Osteocyte (in vitro differentiated cells): ENCODE data around the gene HOXB8. TPM values are rescaled to one million over a fixed set of nuclear protein-coding genes. Genes with fewer than 3 reads are reported as not detected.

Experiments used
- DNase-seq: peaks from one replicate; pipeline ENCODE4 v3.0.0; 2021; ENCODE audit warnings: mixed read lengths; ENCODE audit not compliant: unreplicated experiment; ENCODE audit errors: extremely low spot score
- H3K27ac Mint-ChIP-seq: one replicate; pipeline ENCODE4 v1.8.0; 2021; ENCODE audit warnings: mild to moderate bottlenecking, mixed read lengths; ENCODE audit not compliant: unreplicated experiment
- H3K27me3 Mint-ChIP-seq: one replicate; pipeline ENCODE4 v1.8.0; 2021; ENCODE audit warnings: mixed read lengths; ENCODE audit not compliant: unreplicated experiment
- H3K36me3 Mint-ChIP-seq: one replicate; pipeline ENCODE4 v1.8.0; 2021; ENCODE audit warnings: mixed read lengths; ENCODE audit not compliant: unreplicated experiment
- H3K4me1 Mint-ChIP-seq: one replicate; pipeline ENCODE4 v1.8.0; 2021; ENCODE audit warnings: mixed read lengths; ENCODE audit not compliant: unreplicated experiment
- H3K4me3 Mint-ChIP-seq: one replicate; pipeline ENCODE4 v1.8.0; 2021; ENCODE audit warnings: mild to moderate bottlenecking, moderate library complexity, mixed read lengths; ENCODE audit not compliant: unreplicated experiment
- H3K9me3 Mint-ChIP-seq: one replicate; pipeline ENCODE4 v1.8.0; 2021; ENCODE audit warnings: mixed read lengths; ENCODE audit not compliant: unreplicated experiment
- total RNA-seq: library from RNA; stranded (reverse); gene quantifications from 2 replicates; pipeline ENCODE4 v1.2.1, GENCODE V29; 2021
- TF ChIP-seq, protein P1 (sequence below): fragments of 200-600 bp; sonication (generic); IDR thresholded peaks from 2 replicates; pipeline ENCODE4 v1.5.0; 2021; ENCODE audit warnings: antibody characterized with exemption, mild to moderate bottlenecking, moderate library complexity

HOXB8 gene
- total RNA-seq, 1 donor from 2014 or later = not detected

DNA sequence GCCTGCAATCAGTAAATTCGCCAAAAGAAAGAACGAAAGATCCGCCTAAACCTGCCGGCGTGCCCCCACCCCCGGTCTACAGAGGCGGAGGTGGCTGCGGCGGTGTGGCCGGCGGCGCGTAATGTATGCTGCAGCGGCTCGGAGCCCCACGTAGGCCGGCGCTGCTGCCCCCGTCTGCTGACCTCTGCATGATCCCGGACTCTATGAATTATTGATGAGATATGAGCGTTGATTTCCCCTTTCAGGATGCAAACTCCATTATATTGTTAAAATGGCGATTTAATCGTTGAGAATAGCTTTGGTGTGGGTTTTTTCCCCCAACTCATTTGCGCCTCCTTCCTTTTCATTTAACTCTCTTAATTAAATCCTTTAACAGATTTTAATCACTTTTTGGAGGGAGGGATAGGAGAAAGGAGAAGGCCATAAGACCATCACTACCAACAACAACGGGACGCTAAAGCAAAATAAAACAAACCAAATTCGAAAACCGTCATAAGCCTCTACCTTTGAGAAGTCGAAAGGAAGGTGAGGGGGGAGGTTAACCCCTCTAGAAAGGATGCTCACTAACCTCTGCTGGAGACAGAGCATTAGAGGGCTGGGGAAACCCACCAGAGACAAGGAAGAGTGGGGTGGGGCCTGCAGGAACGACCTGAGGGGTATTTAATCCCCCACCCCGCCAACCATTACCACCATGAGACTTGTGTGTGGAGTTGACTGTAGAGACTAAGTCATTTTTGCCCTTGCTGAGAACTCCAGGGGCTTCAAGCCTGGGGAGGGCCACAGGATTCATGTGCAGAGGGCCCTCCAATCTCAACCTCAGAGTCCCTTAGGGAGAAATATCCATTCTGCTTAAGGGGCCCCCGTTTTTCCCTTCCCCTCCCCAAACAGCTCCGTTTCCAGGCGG is 28.5 kb downstream of the HOXB8 start:
- Mint-ChIP-seq H3K4me3 (no peak overlapping the region), H3K9me3 (no peaks in the 10 kb centered on the region), H3K27me3 (peaks cover 97% of the 10 kb centered on the region), H3K4me1 (peaks cover 18% of the 10 kb centered on the region), H3K36me3 (peaks cover 1% of the 10 kb centered on the region), H3K27ac (no peak overlapping the region)
- no peak for DNase-seq
- TF ChIP-seq, protein P1, sequence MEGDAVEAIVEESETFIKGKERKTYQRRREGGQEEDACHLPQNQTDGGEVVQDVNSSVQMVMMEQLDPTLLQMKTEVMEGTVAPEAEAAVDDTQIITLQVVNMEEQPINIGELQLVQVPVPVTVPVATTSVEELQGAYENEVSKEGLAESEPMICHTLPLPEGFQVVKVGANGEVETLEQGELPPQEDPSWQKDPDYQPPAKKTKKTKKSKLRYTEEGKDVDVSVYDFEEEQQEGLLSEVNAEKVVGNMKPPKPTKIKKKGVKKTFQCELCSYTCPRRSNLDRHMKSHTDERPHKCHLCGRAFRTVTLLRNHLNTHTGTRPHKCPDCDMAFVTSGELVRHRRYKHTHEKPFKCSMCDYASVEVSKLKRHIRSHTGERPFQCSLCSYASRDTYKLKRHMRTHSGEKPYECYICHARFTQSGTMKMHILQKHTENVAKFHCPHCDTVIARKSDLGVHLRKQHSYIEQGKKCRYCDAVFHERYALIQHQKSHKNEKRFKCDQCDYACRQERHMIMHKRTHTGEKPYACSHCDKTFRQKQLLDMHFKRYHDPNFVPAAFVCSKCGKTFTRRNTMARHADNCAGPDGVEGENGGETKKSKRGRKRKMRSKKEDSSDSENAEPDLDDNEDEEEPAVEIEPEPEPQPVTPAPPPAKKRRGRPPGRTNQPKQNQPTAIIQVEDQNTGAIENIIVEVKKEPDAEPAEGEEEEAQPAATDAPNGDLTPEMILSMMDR = no peak

- Mint-ChIP-seq H3K9me3 (no peaks in the 10 kb centered on the region), H3K4me1 (peaks cover 16% of the 10 kb centered on the region), H3K27ac (no peak overlapping the region), H3K4me3 (no peak overlapping the region), H3K27me3 (peaks cover 95% of the 10 kb centered on the region), H3K36me3 (peaks cover 1% of the 10 kb centered on the region)
- TF ChIP-seq, protein P1 = no peak
- DNase-seq = no peak
Observed at GRCh38 chr17:48584223-48584741, 30.8 kb downstream of the HOXB8 start.

DNA sequence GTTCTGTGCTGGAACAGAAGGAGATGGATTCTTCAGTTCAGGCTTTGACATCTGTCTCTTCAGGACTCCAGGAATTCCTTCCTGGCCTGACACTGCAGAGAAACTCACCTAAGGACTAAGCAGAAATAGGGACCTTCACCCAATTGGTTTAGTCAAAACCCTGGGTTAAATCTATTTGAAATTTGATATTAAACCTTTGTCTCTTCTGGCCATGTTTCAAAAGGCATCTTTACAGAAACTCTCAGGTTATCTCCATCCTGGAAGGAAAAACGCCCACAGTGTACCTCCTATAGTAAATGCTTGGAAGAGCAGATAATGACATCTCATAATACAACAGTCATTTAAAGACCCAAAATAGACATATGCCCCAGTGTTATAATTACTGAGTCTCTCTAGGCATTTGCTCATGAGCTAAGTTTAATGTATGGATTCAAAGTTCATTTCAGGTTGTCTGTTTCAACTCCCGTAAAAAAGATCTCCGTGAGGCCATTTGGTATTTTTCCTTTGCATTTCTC is 31.3 kb downstream of the HOXB8 start:
- no peak overlapping the region for H3K27ac Mint-ChIP-seq
- H3K9me3 Mint-ChIP-seq = no peaks in the 10 kb centered on the region
- peaks cover 16% of the 10 kb centered on the region for H3K4me1 Mint-ChIP-seq
- peaks cover 1% of the 10 kb centered on the region for H3K36me3 Mint-ChIP-seq
- TF ChIP-seq, protein P1 = no peak
- DNase-seq = no peak
- H3K4me3 Mint-ChIP-seq = no peak overlapping the region
- H3K27me3 Mint-ChIP-seq = peaks cover 95% of the 10 kb centered on the region

GRCh38 chr17:48582750-48583069 is 32.4 kb downstream of the HOXB8 start:
- no peak overlapping the region for H3K4me3 Mint-ChIP-seq

More at GRCh38 chr17:48582750-48583069, 32.4 kb downstream of the HOXB8 start:
- Mint-ChIP-seq H3K27ac (no peak overlapping the region), H3K27me3 (peaks cover 91% of the 10 kb centered on the region), H3K4me1 (peaks cover 16% of the 10 kb centered on the region), H3K36me3 (peaks cover 1% of the 10 kb centered on the region), H3K9me3 (no peaks in the 10 kb centered on the region)
- TF ChIP-seq, protein P1 = no peak
- no peak for DNase-seq
